HUES6 (cell line): Measurements from ENCODE around the gene FKBP1A.

Source experiments
- H3K27ac ChIP-seq: 2 replicates; pipeline ENCODE4 v1.7.0; 2013; ENCODE audit warnings: low read depth, mild to moderate bottlenecking, low read length, inconsistent platforms
- H3K27me3 ChIP-seq: 2 replicates; pipeline ENCODE4 v1.6.1; 2013; ENCODE audit warnings: low read length; ENCODE audit not compliant: control insufficient read depth, insufficient read depth
- H3K36me3 ChIP-seq: 2 replicates; pipeline ENCODE4 v1.6.1; 2013; ENCODE audit warnings: low read length; ENCODE audit not compliant: control insufficient read depth, insufficient read depth
- H3K4me1 ChIP-seq: 2 replicates; pipeline ENCODE4 v1.6.1; 2013; ENCODE audit warnings: low read length; ENCODE audit not compliant: control insufficient read depth, insufficient read depth
- H3K4me3 ChIP-seq: 2 replicates; pipeline ENCODE4 v1.5.1; 2013; ENCODE audit warnings: low read depth, low read length
- H3K9ac ChIP-seq: one replicate; pipeline ENCODE4 v1.6.1; 2013; ENCODE audit warnings: mild to moderate bottlenecking, low read length
- H3K9me3 ChIP-seq: 2 replicates; pipeline ENCODE4 v1.6.1; 2013; ENCODE audit warnings: low read depth, low read length; ENCODE audit not compliant: control insufficient read depth, insufficient read depth

FKBP1A gene

DNA sequence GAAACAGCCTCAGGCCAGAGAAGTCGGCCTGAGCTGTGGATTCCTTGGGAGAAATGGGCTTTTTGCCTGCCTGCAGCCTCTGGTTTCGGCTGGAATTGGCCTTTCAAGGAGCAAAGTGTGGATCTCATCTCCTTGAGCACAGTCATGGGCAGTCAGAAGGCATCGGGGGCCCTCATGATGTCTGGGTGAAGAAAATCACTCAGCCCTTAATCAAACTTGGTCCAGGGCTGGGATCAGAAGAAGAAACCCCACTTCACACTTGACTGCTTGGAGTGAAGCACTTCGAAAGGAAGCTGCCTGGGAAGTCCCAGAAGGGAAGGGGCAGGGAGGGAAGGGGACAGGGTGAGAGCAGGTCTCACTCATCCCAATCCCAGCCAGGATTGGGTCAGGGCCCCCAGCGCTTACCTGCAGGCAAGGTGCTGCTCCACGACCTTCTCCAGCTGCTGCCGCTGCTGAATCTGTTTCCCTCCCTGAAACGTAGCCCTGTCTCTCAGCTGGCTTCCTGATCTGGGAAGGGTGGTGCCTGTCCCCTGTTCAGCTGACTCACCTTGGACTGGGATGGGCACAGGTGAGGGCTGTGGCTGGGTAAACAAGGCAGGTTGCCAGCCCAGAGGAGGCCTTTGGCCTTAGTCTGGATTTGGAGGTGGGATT is 64.0 kb downstream of the FKBP1A start, which contains the start of gene SDCBP2:
SDCBP2 (minus strand) TSS at position 460 of the 651 bp plus-strand sequence. CDS start 8,723 bp downstream, outside the sequence.
- H3K9ac ChIP-seq, result no peak within 1 kb of the TSS

DNA sequence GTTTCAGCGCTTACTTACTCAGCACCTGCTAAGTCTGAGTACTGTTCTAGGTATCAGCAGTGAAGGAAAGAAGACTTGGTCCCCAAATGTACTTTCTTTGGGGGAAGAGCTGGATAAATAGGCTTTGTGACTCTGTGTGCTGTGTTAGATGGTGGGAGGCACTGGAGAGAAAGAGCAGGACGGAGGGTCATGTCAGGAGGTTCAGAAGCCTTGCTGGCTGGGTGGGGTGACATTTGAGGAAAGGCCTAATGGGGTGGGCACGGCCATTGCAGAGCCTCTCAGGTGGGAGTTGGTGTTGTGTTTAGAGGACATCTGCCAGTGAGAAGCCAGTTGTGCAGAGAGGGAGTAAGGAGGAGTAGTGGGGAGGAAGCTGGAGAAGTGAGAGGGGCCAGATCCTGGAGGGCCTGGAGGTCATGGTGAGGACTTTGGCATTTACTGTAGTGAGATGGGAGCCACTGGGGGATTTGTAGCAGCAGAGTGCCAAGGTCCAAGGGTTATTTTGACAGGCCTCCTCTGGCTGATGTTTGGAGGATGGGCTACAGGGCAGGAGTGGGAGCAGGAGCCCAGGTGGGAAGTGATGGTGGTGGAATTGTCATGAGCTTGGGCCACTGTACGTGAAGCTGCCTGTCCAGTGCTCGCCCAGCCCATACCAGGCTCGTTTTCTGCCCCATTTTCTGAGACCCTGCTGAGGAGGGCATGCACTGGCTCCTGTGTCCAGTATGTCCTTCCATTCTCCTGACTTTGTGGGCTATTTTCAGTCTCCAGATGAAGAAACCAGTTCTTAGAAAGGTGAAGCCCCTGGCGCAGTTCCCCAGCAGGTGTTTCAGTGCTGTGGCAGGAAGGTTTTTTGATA is 64.8 kb downstream of the FKBP1A start:
- H3K4me1 ChIP-seq, result peaks cover 16% of the 10 kb centered on the region
- peaks cover 14% of the 10 kb centered on the region for H3K36me3 ChIP-seq
- no peak overlapping the region for H3K27ac ChIP-seq
- H3K4me3 ChIP-seq, result no peak overlapping the region
- H3K9me3 ChIP-seq, result no peaks in the 10 kb centered on the region
- no peak overlapping the region for H3K9ac ChIP-seq
- no peaks in the 10 kb centered on the region for H3K27me3 ChIP-seq

More for the DNA sequence above, 64.0 kb downstream of the FKBP1A start, which contains the start of gene SDCBP2:
- Histone ChIP-seq H3K9me3 (no peaks in the 10 kb centered on the region), H3K27me3 (no peaks in the 10 kb centered on the region), H3K4me1 (peaks cover 16% of the 10 kb centered on the region), H3K27ac (no peak within 1 kb of the TSS), H3K36me3 (peaks cover 19% of the 10 kb centered on the region), H3K4me3 (no peak within 1 kb of the TSS)

DNA sequence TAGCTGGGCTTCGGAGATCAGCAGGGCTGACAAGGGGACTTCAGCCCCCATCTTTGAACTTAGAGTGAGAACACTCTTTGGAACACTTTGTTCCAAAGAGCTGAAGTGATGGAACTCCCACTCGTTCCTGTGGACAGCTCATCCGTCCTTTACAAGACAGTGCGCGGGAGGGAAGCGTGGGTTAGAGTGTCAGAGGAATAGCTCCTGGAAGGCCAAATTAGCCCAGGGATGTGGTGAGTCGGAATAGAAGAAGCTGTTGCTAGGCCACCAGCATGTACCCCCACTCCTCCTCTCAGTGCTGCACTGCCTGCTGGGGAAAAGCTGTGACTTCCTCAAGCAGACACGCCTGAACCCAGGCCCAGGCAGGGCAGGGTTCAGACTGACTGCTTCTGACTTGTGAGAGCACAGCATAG is 65.6 kb downstream of the FKBP1A start:
- H3K27ac ChIP-seq, result no peak overlapping the region
- peaks cover 6% of the 10 kb centered on the region for H3K36me3 ChIP-seq
- no peaks in the 10 kb centered on the region for H3K27me3 ChIP-seq
- no peak overlapping the region for H3K9ac ChIP-seq
- peaks cover 16% of the 10 kb centered on the region for H3K4me1 ChIP-seq
- no peak overlapping the region for H3K4me3 ChIP-seq
- H3K9me3 ChIP-seq, result no peaks in the 10 kb centered on the region

DNA sequence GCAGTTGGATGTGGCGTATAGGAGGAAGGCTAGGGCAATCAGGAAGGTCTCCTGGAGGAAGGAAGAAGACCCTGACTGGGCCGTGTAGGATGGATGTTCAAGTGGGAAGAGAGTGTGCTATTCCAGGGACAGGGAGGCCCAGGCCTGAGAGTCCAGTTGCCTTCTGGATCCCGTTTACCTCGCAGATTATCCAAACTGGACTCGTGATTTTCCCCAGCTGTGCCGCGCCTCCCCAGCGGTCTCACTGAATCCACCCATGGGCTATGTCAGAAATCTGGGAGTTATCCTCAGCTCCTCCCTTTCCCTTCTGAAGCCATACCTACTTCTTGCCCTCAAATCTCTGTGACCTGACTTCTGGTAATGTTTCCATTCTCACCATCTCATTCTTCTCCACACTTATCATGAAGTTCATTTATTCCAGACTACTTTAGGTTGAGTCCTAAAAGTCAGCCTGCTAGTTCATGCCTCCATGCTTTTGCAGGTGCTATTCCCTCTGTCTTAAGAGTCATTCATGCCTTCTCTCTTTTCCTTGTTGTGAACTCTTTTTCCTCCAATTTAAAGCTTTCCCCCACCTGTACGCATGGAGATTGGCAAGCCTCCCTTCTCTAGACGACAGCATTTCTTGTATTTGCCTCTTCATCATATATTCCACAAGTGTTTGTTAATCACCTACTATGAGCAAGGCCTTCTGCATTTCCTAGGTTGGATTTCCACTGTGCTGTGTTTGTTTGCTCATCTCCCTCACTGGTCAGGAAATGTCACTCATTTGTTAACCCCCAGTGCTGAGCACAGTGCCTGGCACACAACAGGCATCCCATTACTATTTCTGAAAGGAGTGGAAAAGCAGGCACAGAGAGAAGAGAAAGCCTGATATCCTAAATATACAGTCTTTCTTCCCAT is 66.6 kb downstream of the FKBP1A start:
- Histone ChIP-seq H3K4me1 (peaks cover 16% of the 10 kb centered on the region), H3K9ac (peak overlapping the region; percentile 96), H3K4me3 (peak overlapping the region; percentile 79), H3K27me3 (no peaks in the 10 kb centered on the region), H3K36me3 (no peaks in the 10 kb centered on the region; the same call in 1 of the 2 replicates), H3K27ac (peak overlapping the region; percentile 94; the same call in 1 of the 2 replicates), H3K9me3 (no peaks in the 10 kb centered on the region)

DNA sequence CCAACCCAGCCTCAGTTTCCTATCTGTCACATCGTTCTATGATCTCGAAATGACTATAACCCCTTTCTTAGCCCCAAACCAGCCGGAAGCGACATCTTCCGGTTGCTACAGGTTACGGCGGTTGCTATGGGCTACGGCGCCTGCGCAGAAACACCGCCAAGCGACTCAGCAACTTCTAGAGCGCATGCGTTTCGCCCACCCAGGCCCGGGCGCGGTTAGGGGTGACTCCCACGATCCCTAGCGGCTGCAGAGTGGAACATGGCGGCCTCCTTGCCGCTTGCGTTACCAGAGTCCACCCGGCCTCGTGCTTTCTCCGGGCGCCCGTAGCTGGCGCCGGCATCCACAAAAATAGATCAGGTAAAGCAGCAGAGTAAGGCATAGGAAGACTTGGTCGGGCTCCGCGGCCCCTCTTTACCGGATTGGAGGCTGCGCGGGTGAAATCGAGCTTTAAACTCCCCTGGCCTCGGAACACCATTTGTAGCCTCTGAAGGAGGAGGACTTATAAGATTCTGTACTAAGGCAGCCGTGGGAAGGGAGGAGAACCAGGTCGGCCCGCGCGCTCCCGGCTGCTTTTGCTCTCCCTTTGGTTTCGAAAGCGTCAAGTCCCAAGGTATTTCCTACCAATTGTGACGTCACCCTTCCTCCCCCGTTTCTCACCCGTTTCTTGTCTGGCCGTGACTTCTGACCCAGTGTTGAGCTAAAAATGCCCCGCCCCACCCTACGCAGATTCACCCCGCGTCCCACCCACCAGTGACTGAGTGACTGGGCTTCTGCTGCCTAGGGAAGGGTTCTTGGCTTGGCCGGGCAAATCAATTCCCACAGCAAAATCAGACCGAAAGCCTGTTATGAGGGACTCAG is 67.5 kb downstream of the FKBP1A start:
- Histone ChIP-seq H3K27me3 (no peaks in the 10 kb centered on the region), H3K9ac (peak overlapping the region; percentile 96), H3K9me3 (no peaks in the 10 kb centered on the region), H3K36me3 (no peaks in the 10 kb centered on the region; the same call in 1 of the 2 replicates), H3K27ac (peak overlapping the region; percentile 94), H3K4me3 (peak overlapping the region; percentile 79), H3K4me1 (peaks cover 16% of the 10 kb centered on the region)

DNA sequence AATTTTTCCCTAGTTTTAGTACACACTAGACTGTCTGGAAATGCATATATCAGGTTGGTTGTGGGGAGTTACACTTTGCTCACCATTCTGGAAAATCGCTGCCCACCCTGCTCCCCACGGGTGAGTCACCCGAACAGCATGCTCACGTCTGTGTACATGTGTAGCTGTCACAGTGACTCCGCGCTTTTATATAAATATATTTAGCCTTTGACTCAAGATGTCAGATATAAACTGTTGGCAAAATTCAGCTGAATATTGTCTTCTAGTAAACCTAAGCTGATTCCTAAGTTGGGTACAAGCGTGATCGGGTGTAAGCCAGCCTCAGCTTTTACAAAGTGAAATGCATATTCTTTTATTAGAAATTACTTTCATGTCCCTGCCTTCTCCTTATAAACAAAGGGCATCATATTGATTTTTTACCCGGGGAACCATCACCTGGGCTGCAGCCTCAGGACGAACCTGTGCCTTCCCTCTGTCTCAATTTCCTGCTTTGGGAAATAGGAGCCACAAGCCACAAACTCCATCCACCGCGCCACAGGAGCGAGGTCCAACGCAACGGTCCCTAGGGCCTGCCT is 68.2 kb downstream of the FKBP1A start:
- Histone ChIP-seq H3K27me3 (no peaks in the 10 kb centered on the region), H3K36me3 (no peaks in the 10 kb centered on the region; the same call in 1 of the 2 replicates), H3K4me3 (peak overlapping the region; percentile 79), H3K27ac (no peak overlapping the region), H3K4me1 (peaks cover 16% of the 10 kb centered on the region), H3K9ac (no peak overlapping the region), H3K9me3 (no peaks in the 10 kb centered on the region)

DNA sequence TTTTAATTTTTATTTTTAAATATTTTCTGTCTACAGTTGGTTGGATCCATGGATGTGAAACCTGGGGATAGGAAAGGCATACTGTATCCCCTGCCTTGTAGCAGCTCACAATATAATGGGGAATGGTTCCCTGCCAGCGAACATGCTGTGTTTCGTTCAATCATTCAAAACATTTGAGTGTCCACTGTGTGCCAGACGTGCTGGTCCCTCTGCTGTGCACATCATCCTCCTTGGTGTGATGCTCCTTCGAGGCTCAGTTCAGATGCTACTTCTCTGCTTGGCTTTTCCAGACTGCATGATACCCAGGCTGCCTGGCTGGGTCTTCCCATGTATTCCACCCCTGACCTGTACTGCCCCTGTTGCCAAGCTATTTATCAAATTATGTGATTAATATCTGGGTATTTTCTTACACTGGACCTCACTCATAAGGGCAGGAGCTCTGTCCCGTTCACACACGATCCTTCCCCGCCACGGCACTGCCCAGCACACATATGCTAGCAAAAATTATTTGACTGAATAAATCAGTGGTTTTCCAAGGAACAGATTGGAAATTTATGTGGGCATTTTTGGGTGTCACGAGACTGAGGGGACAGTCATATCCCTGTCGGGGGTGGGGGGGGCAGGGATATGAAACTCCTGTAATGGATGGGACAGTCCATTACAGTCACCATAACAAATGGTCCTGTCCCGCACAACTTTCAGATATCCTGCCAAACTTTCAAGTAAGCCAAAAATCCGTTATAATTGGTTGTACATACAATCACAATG is 68.8 kb downstream of the FKBP1A start:
- H3K4me1 ChIP-seq, result peaks cover 16% of the 10 kb centered on the region
- no peak overlapping the region for H3K4me3 ChIP-seq
- no peak overlapping the region for H3K27ac ChIP-seq
- H3K9ac ChIP-seq, result no peak overlapping the region
- no peaks in the 10 kb centered on the region for H3K9me3 ChIP-seq
- no peaks in the 10 kb centered on the region for H3K27me3 ChIP-seq
- H3K36me3 ChIP-seq, result no peaks in the 10 kb centered on the region; the same call in 1 of the 2 replicates

DNA sequence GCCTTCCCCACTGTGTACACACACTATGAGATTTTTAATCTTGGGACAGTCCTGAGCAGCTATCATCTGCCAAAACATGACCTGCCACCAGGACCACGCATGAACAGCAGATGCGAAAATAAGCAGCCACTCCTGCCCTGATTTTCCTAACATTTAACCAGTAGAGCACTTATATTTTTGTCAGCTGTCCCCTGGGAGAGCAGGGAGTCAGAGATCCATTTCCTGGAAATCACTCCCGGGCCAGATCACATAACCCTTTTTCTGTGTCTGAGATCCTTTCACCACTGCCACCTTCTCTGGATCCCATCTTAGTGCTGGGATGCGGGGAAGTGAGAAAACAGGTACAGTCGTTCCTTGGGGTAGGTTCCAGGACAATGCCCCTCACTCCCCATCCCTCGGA is 69.6 kb downstream of the FKBP1A start:
- no peaks in the 10 kb centered on the region for H3K27me3 ChIP-seq
- no peak overlapping the region for H3K27ac ChIP-seq
- H3K36me3 ChIP-seq, result no peaks in the 10 kb centered on the region
- no peak overlapping the region for H3K4me3 ChIP-seq
- H3K9ac ChIP-seq, result no peak overlapping the region
- H3K4me1 ChIP-seq, result peaks cover 14% of the 10 kb centered on the region
- no peaks in the 10 kb centered on the region for H3K9me3 ChIP-seq

DNA sequence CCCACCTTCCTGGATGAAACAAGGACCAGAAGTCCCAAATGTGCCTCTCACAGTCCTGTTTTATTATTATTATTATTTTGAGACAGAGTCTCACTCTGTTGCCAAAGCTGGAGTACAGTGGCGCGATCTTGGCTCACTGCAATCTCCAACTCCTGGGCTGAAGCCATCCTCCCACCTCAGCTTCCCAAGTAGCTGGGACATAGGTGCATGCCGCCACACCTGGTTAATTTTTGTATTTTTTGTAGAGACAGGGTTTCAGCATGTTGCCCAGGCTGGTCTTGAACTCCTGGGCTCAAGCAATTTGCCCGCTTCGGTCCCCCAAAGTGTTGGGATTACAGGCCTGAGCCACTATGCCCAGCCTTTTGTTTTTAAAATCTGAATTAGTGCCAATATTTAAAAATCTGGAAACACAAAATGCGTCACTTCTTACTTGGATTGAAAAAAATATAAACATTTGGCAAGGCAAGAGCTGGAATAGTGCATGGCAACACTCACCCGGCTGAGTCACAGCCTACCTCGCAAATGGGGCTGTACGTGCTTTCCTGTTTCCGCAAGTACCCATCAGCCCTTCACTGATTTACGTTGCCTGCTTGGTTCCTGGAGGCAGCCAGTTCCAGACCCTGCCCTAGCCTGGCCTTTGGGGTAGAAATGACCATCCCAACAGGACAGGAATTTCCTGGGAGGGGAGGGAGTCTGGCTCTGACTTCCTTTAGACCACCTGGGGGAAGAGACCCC is 70.2 kb downstream of the FKBP1A start:
- H3K9ac ChIP-seq, result no peak overlapping the region

More for the DNA sequence above, 70.2 kb downstream of the FKBP1A start:
- H3K27me3 ChIP-seq, result no peaks in the 10 kb centered on the region
- H3K4me3 ChIP-seq, result no peak overlapping the region
- no peak overlapping the region for H3K27ac ChIP-seq
- H3K36me3 ChIP-seq, result no peaks in the 10 kb centered on the region
- H3K9me3 ChIP-seq, result no peaks in the 10 kb centered on the region
- H3K4me1 ChIP-seq, result peaks cover 14% of the 10 kb centered on the region
